GM12891 (cell line): ENCODE results near the gene DLG1.

ENCODE experiments used
- DNase-seq: peaks from one replicate; pipeline ENCODE4 v3.0.0; 2011; ENCODE audit warnings: low spot score; ENCODE audit not compliant: insufficient read length
- FAIRE-seq: peaks from 2 replicates; lab custom pipeline; 2011; peaks lifted over from hg19 to GRCh38; lab: Jason Lieb, UNC
- PAX5 ChIP-seq: IDR thresholded peaks from 2 replicates; pipeline ENCODE4 v1.6.1; 2011; ENCODE audit warnings: low read length, moderate library complexity, mild to moderate bottlenecking; ENCODE audit not compliant: insufficient read depth, severe bottlenecking
- POLR2A ChIP-seq: IDR thresholded peaks from 2 replicates; pipeline ENCODE4 v1.6.1; 2011; ENCODE audit warnings: low read depth, low read length, control low read depth
- POLR2AphosphoS5 ChIP-seq: IDR thresholded peaks from 2 replicates; pipeline ENCODE4 v1.6.1; 2011; ENCODE audit warnings: low read depth, low read length, control low read depth
- POU2F2 ChIP-seq: IDR thresholded peaks from 2 replicates; pipeline ENCODE4 v1.6.1; 2011; ENCODE audit warnings: low read depth, mild to moderate bottlenecking, control low read depth, low read length, moderate library complexity
- SPI1 ChIP-seq: IDR thresholded peaks from 2 replicates; pipeline ENCODE4 v1.6.1; 2011; ENCODE audit warnings: low read depth, low read length, control low read depth
- TAF1 ChIP-seq: IDR thresholded peaks from 2 replicates; pipeline ENCODE4 v1.6.1; 2011; ENCODE audit warnings: low read depth, low read length, control low read depth

Gene DLG1

DNA sequence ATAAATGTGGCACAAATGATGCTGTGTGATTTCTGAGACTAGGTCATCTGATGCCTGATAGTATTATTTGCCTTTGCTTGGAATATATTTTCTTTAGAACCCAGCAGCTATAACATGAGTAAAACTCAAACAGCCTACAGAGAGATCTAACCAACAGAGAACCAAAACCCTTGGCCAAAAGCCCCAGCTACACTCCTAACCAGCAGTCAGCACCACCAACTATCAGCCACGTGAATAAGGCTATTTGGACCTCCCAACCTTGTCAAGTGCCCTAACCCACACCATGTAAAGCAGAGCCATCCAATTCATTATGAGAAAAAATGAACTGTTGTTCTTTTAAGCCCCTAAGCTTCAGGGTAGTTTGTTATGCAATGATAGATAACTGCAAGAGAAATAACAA is 154.2 kb downstream of the DLG1 start:
- TF ChIP-seq POLR2A (no peak), PAX5 (no peak), POU2F2 (no peak), TAF1 (no peak), SPI1 (no peak), POLR2AphosphoS5 (no peak)
- FAIRE-seq (no peak), DNase-seq (no peak)

DNA sequence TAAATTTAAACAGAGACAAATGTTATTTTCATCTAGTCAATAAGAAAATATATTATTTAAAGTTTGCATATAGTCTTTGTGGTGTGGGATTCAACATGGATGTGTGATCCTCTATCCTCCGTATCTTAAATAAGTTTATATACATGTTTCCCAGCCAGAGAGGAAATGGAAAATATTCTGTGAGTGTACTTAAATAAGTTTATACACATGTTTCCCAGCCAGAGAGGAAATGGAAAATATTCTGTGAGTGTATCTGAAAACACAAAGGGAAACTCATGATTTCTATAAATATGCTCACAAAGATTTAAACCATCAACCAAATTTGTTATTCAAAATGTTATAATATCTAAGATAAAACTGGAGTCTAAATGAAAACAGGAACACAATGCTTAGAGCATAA is 158.8 kb downstream of the DLG1 start:
- TF ChIP-seq SPI1 (no peak), POLR2A (no peak), TAF1 (no peak), POU2F2 (no peak), PAX5 (no peak), POLR2AphosphoS5 (no peak)
- DNase-seq (no peak), FAIRE-seq (no peak)

DNA sequence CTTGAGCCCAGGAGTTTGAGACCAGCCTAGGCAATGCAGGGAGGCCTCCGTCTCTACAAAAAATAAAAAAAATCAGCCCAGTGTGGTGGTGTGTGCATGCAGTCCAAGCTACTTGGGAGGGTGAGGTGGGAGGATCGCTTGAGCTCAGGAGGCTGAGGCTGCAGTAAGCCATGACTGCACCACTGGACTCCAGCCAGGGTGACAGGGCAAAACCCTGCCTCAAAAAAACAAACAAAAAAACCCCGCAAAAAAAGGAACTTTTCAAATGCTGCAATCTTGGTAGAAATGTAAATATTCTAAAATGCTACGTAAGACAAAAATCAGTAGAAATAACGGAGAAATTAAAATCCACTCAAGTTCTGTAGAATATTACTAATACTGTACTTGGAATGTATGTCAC is 160.7 kb downstream of the DLG1 start:
- FAIRE-seq, result no peak
- TF ChIP-seq POLR2AphosphoS5 (no peak), POU2F2 (no peak), PAX5 (no peak), SPI1 (no peak), TAF1 (no peak), POLR2A (no peak)
- no peak for DNase-seq

DNA sequence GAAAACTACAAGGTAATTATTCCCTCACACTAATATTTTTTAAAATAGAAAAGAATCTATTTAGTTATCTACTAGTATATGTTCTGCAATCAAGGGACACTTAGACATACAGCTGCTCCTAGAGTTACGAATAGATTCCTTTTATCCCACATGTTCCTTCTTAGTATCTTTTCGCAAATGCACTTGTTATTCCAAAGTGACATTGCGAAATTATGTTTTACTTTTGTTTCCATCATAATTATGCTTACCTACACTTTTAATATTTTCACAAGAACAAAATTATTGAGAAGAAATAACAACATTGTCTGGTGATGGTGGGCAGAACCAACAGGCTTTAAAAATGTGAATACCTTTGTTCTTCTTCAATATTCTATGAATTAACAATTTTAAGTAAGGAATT is 161.7 kb downstream of the DLG1 start:
- FAIRE-seq (no peak), DNase-seq (no peak)
- TF ChIP-seq SPI1 (no peak), POLR2AphosphoS5 (no peak), TAF1 (no peak), POLR2A (no peak), POU2F2 (no peak), PAX5 (no peak)

DNA sequence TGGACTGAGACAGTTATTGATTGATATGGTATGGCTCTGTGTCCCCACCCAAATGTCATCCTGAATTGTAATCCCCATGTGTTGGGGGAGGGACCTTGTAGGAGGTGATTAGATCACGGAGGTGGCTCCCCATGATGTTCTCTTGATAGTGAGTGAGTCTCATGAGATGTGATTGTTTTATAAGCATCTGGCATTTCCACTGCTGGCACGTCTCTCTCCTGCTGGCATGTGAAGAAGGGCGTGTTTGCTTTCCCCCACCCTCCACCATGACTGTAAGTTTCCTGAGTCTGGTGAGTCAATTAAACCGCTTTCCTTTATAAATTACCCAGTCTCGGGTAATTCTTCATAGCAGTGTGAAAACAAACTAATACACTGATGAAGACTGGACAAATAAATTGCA is 163.2 kb downstream of the DLG1 start:
- DNase-seq (no peak), FAIRE-seq (no peak)
- no peak for TF ChIP-seq POLR2A
- TF ChIP-seq TAF1, result no peak
- no peak for TF ChIP-seq SPI1

DNA sequence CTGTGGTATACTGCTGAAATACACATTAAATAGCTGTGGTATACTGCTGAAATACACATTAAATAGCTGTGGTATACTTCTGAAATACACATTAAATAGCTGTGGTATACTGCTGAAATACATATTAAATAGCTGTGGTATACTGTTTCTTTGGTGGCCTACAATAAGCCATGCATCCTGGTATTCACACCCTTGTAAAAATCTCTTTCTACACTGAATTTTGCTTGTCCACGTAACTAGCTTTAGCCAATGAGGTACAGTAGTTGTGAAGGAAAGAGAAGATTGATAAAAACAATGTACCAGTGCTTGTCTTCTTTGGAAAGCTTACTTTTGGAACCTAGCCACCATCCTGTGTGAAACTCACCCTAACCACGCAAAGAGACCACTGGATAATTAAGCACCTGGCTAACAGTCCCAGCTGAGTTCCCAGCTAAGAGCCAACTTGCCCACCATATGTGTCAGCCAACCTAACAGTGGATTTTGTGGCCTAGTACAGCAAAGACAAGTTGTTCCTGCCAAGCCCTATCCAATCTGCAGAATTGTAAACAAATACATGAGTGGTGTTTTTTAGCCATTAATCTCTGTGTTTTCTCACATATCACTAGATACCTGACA is 165.4 kb downstream of the DLG1 start:
- TF ChIP-seq POLR2AphosphoS5 (no peak), TAF1 (no peak), POLR2A (no peak), SPI1 (no peak), PAX5 (no peak), POU2F2 (no peak)
- FAIRE-seq (peak; percentile 13), DNase-seq (no peak)

DNA sequence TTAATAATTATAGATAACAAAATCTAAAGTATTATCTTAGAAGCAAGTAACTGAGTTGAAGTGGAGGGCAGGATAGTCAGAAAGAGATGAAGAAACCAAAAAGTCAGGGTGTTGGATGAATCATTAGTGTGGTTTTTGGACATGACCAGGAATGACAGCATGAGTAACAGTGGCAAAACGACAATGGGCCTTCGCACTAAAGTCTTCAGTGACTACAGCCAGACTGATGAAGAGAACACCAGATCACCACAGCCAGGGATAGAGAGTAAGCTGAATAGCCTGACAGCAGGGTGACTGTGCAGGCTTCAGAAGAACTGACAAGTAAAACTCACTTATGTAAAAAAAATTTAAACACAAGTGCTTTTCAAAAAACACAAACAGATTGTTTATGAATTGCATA is 172.8 kb downstream of the DLG1 start:
- FAIRE-seq (no peak), DNase-seq (no peak)
- TF ChIP-seq POLR2A (no peak), SPI1 (no peak), PAX5 (no peak), POLR2AphosphoS5 (no peak), TAF1 (no peak), POU2F2 (no peak)

DNA sequence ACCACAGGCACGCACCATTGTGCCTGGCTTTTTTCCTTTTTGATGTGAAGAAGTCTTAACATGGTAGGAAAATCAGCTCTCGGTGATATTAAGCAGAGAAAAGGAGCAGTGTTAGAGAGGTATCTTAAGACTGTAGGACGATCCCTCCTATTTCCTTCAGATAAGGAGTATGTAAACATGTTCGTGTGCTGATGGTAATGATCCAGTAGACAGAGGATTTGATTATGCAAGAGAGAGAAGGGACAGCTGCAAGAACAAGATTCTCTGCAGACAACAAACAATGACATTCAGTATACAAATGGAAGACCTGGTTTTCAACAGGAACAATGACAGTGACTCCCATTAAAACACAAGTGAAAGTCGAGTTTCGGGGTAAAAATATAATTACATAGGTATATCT is 173.7 kb downstream of the DLG1 start:
- DNase-seq, result no peak
- TF ChIP-seq TAF1 (no peak), PAX5 (no peak), POU2F2 (no peak), SPI1 (no peak), POLR2A (no peak), POLR2AphosphoS5 (no peak)

DNA sequence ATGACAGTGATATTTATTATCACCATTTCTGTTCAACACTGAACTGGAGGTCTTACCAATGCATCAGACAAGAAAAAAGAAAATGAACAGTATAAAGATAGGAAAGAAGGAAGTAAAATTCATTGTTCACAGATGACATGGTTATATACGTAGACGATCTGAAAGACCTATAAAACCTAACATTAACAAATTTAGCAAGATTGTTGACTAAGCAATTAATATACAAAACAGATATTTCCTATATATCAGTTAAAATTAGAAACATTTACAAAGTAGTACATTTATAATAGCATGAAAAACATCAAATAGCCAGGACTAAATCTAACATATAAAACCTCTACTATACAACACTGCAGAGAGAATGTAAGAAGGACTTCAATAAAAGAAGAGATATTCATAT is 176.0 kb downstream of the DLG1 start:
- DNase-seq (no peak), FAIRE-seq (no peak)
- TF ChIP-seq POU2F2, result no peak
- TF ChIP-seq POLR2A, result no peak
- no peak for TF ChIP-seq POLR2AphosphoS5
- no peak for TF ChIP-seq SPI1
- no peak for TF ChIP-seq PAX5
- no peak for TF ChIP-seq TAF1

More for the DNA sequence above, 173.7 kb downstream of the DLG1 start:
- no peak for FAIRE-seq

DNA sequence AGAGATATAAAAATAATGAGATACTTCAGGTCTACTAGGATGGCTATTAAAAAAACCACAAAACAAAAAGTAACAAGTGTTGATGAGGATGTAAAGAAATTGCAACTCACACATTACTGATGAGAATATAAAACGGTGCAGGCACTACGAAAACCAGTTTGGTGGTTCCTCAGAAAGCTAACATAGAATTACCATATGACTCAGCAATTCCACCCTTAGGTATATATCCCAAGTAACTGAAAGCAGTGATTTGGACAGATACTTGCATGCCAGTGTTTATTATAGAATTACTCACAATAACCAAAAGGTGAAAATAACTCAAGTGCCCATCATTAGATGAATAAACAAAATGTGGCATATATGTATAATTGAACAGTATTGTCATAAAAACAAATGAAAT is 181.3 kb downstream of the DLG1 start:
- FAIRE-seq, result no peak
- DNase-seq, result no peak
- TF ChIP-seq POLR2A, result no peak
- no peak for TF ChIP-seq POU2F2
- TF ChIP-seq PAX5, result no peak
